ENCODE measurements around the gene NKD1. TPM values are rescaled to one million over a fixed set of nuclear protein-coding genes. Genes with fewer than 3 reads are reported as not detected.
A peak's percentile ranks its signal among the peaks of the same experiment; 100 is the strongest.
"Not testable (repeated sequence)": the region's sequence is repeated elsewhere in the genome, so short reads cannot be mapped to it uniquely, and the experiment has no call there.

Gene NKD1
- total RNA-seq, 1 donor: not detected

DNA sequence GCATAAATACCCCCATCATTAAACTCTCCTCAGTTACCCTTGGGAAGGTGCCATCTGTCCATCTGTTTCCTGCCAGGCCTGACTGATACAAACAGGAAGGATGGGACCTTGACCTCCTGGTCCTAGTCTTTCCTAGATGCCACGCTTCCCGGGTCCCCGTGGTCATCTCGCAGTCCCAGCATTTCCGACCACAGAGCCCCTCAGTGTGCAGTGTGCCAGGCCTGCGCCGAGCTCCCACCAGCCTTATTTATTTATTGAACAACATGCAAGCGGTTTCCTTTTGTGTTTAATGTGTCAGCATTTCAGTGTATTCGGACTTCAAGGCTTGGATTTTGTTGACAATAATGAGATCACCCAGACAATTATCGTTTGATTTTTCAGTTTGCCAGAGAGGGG, 45.6 kb upstream of the NKD1 start:
- H3K4me3 ChIP-seq (ENCODE audit: low read depth, low read length): no peak overlapping the region
- TF ChIP-seq, protein P1, sequence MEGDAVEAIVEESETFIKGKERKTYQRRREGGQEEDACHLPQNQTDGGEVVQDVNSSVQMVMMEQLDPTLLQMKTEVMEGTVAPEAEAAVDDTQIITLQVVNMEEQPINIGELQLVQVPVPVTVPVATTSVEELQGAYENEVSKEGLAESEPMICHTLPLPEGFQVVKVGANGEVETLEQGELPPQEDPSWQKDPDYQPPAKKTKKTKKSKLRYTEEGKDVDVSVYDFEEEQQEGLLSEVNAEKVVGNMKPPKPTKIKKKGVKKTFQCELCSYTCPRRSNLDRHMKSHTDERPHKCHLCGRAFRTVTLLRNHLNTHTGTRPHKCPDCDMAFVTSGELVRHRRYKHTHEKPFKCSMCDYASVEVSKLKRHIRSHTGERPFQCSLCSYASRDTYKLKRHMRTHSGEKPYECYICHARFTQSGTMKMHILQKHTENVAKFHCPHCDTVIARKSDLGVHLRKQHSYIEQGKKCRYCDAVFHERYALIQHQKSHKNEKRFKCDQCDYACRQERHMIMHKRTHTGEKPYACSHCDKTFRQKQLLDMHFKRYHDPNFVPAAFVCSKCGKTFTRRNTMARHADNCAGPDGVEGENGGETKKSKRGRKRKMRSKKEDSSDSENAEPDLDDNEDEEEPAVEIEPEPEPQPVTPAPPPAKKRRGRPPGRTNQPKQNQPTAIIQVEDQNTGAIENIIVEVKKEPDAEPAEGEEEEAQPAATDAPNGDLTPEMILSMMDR (IDR thresholded peaks at IDR 0.05; ENCODE audit: insufficient read depth, low read depth, low read length): no peak
- DNase-seq (ENCODE audit: low read depth): no peak

DNA sequence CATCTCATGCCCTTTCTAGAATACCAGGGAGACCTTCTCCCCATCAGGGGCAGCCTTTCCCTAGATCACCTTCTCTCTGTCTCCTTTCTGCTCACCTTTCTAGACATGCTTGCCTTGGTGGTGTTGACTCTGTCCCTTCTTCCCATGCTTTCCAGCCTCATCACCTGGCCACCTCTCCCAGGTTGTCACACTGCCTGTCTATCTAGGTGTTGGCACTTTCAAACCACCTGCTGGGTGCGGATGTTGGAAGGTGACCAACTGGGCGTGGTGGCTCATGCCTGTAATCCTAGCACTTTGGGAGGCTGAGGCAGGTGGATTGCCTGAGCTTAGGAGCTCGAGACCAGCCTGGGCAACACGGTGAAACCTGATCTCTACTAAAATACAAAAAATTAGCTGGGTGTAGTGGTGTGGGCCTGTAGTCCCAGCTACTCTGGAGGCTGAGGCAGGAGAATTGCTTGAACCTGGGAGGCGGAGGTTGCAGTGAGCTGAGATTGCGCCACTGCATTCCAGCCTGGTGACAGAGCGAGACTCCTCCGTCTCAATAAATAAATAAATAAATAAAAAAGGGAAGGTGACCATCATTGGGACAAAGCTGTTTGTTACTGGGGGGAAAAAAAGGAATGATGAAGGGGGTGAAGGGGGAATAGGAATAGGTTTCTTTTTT, 44.2 kb upstream of the NKD1 start:
- DNase-seq (ENCODE audit: low read depth); H3K4me3 ChIP-seq (ENCODE audit: low read depth, low read length): not testable (repeated sequence)

DNA sequence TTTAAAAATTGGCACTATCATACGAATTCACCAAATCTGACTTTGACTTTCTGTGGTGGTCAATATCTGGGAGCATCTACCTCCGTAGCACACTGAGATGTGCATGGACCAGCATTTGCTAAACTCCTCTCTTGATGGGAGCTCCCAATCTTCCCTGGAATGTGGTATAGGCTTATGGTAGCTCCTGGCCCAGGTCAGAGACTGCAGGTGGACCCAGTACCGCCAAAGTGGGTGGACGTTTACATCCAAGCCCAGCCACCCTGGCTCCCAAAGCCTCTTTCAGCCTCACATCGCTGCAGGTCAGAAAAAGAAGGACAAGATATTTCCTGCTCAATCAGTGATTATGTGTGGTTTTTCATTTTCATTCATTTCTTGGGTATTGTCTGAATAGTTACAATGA, 43.1 kb upstream of the NKD1 start:
- TF ChIP-seq, protein P1 (IDR thresholded peaks at IDR 0.05; ENCODE audit: insufficient read depth, low read depth, low read length): no peak
- no peak overlapping the region for H3K4me3 ChIP-seq (ENCODE audit: low read depth, low read length)
- no peak for DNase-seq (ENCODE audit: low read depth)

DNA sequence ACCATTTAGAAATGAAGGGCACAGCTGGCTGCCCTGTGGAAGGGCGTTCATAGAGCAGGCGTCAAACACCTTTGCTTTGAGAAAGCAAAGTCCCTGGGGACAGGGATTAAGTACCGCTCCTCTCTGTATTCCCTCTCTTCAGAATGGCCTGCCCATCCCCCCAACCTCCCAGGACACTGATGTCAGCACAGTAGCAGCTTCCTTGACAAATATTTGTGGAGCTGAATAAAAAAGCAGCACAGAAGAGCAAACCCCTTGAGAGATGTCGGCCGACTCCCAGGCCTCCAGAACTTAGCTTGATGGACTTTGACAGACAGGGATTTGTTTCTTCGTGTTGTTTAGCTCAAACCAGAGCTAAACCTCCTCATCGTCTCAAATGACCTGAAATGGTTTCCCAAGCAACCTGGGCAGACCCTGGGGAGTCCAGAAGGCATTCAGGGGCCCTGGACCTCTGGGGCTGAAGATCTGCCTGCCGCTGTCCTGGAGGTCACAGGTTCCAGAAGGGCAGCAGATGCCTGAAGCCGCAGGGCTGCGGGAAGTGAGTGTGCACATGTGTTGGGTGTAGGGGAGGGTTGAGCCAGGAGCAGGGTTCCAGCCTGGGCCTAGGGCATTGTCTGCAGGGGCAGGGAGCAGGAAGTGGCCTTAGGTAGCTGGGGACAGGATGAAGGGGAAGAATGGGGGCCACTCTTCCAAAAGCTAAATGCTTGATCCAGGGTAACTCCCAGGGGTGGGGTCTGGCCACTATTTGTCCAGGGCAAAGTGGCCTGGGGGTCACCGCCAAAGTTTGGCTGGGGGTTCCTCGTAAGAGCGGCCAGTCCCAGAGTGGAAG, 42.3 kb upstream of the NKD1 start:
- no peak for DNase-seq (ENCODE audit: low read depth)
- TF ChIP-seq, protein P1 (IDR thresholded peaks at IDR 0.05; ENCODE audit: insufficient read depth, low read depth, low read length): no peak
- H3K4me3 ChIP-seq (ENCODE audit: low read depth, low read length): no peak overlapping the region

DNA sequence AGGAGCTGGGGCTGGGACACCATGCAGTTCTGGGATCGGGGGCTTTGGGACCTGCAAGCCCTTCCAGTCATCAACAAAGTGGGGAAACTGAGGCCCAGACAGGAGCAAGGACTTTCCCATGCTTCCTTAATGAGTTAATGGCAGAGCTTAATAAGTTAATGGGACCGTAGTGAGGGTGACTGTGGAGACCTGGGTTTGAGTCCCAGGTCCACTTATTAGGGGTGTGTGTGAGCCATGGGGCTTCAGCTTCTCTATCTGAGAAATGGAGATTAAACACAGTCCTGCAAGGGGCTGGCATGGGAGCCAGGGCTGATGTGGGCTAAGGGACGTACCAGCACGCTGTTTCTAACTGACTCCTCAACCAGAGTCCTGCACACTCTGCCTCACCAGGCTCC, 41.7 kb upstream of the NKD1 start:
- DNase-seq (ENCODE audit: low read depth): no peak
- H3K4me3 ChIP-seq (ENCODE audit: low read depth, low read length): no peak overlapping the region
- TF ChIP-seq, protein P1 (IDR thresholded peaks at IDR 0.05; ENCODE audit: insufficient read depth, low read depth, low read length): no peak

DNA sequence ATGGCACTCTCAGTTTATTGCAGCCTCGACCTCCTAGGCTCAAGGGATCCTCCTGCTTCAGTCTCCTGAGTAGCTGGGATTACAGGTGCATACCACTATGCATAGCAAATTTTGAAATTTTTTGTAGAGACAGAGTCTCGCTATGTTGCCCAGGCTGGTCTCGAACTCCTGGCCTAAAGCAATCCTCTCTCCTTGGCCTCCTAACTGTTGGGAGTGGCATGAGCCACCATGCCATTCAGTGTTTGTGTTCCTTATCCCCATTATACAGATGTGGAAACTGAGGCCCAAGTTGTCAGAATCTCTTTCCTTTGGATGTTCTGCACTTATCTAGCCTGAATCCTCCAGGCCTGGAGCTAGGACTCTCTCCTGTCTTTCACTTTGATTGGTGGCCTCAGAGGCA, 40.8 kb upstream of the NKD1 start:
- no peak overlapping the region for H3K4me3 ChIP-seq (ENCODE audit: low read depth, low read length)
- TF ChIP-seq, protein P1 (IDR thresholded peaks at IDR 0.05; ENCODE audit: insufficient read depth, low read depth, low read length): no peak
- no peak for DNase-seq (ENCODE audit: low read depth)

DNA sequence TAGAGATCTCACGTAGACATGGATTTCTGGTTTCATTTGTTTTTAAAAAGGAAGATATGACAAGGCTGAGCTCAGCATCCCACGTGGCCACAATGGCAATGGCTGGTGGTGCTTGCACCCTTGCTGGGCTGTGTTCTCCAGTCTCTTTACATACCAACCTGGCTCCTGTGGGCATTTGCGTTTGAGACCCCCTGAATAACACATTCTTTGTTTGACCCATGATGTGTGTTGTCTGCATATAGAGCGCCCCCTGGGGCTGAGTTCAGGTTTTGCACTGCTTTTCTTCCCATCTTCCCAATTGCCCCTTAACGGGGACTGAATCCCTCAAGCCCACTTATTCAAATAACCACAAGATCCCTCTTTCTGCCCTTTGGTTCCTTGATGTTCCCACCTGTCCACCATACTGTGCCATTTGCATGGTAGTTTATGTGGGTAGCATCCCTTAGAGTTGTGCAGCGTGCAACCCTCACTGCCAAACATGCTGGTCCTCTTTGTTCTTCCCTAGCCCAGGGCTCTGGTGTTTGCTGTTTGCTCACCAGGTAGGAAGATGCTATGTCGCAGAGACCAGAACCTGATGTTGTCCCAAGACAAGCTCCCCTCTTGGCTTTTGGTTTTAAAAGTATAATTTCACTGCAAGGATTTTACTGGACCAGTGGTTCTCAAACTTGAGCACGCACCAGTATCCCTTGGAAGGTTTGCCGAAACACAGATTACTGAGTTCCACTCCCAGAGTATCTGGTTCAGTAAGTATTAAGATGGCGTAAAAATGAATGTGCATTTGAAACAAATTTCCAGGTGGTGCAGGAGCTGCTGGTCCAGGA, 38.5 kb upstream of the NKD1 start:
- DNase-seq (ENCODE audit: low read depth): peak; percentile 23
- TF ChIP-seq, protein P1 (IDR thresholded peaks at IDR 0.05; ENCODE audit: insufficient read depth, low read depth, low read length): peak; percentile 75
- H3K4me3 ChIP-seq (ENCODE audit: low read depth, low read length): no peak overlapping the region

All from fibroblast of villous mesenchyme (primary cell).